ENCODE measurements around the gene RBMS3. TPM values are rescaled to one million over a fixed set of nuclear protein-coding genes. Genes with fewer than 3 reads are reported as not detected.

Gene RBMS3
- total and polyA plus RNA-seq, 2 experiments from 2014 or later, result 34.9 to 37.1 TPM

DNA sequence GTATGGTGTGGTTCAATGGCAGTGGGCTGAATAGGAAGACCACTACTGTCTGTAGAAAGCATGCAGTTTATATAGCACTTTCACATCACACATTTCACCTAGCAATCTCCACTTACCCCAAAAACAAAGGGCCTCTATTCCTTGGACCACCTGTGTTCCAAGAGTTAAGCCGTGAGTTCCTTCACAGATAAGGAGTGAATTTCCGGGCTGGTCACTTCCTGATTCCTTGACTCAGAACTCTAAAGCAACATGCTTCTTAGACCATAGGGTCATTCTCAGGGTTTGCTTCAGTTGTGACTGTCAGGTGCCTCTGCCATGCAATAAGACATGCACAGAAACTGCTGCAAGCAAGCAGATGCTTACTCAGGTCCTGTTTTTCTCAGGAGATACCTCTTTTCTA, 737.0 kb downstream of the RBMS3 start:
- no peaks in the 10 kb centered on the region for H3K27me3 ChIP-seq
- 46% methylated on average over 2 of the region's 2 CpGs for WGBS (ENCODE audit: low lambda C conversion rate, missing lambda C conversion rate)
- DNase-seq (ENCODE audit: low spot score), result peak; percentile 6

DNA sequence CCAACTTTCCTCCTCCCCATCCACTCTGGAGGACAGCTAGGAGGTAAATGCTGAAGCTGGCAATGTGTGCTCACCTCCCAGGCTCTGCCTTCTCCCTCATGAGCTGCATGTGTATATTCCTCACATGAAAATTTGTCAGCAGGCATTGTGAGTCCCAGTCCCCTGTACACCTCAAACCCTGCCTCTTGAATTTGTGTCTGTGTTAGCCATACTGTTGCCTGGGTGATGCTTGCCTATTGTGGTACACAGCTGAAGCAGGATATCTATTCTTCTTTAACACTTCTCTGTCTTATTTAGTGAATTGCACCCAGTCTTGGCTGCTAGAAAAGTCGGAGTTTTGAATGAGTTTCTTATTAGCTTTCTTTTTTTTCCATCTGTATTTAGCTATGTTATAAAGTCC, 739.5 kb downstream of the RBMS3 start:
- Histone ChIP-seq H3K79me2 (no peaks in the 10 kb centered on the region), H3K9me3 (ENCODE audit: low read depth) (no peaks in the 10 kb centered on the region), H3K4me1 (ENCODE audit: insufficient read depth) (no peaks in the 10 kb centered on the region), H3K27ac (no peak overlapping the region), H2AFZ (no peak overlapping the region), H3K27me3 (no peaks in the 10 kb centered on the region), H3K36me3 (replicated peaks; ENCODE audit: insufficient read depth, low read depth) (no peaks in the 10 kb centered on the region), H4K20me1 (ENCODE audit: insufficient read depth, poor library complexity, severe bottlenecking) (no peaks in the 10 kb centered on the region), H3K4me2 (no peak overlapping the region), H3K9me2 (replicated peaks; ENCODE audit: insufficient read depth) (no peaks in the 10 kb centered on the region), H3K4me3 (no peak overlapping the region)
- TF ChIP-seq EZH2phosphoT487 (IDR thresholded peaks at IDR 0.05; ENCODE audit: low read depth, severe bottlenecking, unreplicated experiment), result no peak
- TF ChIP-seq, protein P1, sequence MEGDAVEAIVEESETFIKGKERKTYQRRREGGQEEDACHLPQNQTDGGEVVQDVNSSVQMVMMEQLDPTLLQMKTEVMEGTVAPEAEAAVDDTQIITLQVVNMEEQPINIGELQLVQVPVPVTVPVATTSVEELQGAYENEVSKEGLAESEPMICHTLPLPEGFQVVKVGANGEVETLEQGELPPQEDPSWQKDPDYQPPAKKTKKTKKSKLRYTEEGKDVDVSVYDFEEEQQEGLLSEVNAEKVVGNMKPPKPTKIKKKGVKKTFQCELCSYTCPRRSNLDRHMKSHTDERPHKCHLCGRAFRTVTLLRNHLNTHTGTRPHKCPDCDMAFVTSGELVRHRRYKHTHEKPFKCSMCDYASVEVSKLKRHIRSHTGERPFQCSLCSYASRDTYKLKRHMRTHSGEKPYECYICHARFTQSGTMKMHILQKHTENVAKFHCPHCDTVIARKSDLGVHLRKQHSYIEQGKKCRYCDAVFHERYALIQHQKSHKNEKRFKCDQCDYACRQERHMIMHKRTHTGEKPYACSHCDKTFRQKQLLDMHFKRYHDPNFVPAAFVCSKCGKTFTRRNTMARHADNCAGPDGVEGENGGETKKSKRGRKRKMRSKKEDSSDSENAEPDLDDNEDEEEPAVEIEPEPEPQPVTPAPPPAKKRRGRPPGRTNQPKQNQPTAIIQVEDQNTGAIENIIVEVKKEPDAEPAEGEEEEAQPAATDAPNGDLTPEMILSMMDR (IDR thresholded peaks at IDR 0.05; ENCODE audit: poor library complexity), result no peak
- no peak for TF ChIP-seq EZH2 (IDR thresholded peaks at IDR 0.05; ENCODE audit: borderline replicate concordance)
- DNase-seq (ENCODE audit: low spot score), result no peak
- 79% methylated on average over 1 of the region's 1 CpG for WGBS (ENCODE audit: low lambda C conversion rate, missing lambda C conversion rate)

More for the DNA sequence above, 737.0 kb downstream of the RBMS3 start:
- H3K9me2 ChIP-seq (replicated peaks; ENCODE audit: insufficient read depth), result no peaks in the 10 kb centered on the region
- H4K20me1 ChIP-seq (ENCODE audit: insufficient read depth, poor library complexity, severe bottlenecking), result no peaks in the 10 kb centered on the region
- H3K4me3 ChIP-seq, result no peak overlapping the region
- no peak overlapping the region for H2AFZ ChIP-seq
- H3K79me2 ChIP-seq, result no peaks in the 10 kb centered on the region
- no peak overlapping the region for H3K27ac ChIP-seq
- TF ChIP-seq EZH2phosphoT487 (IDR thresholded peaks at IDR 0.05; ENCODE audit: low read depth, severe bottlenecking, unreplicated experiment), result no peak
- TF ChIP-seq, protein P1 (IDR thresholded peaks at IDR 0.05; ENCODE audit: poor library complexity), result no peak
- TF ChIP-seq EZH2 (IDR thresholded peaks at IDR 0.05; ENCODE audit: borderline replicate concordance), result no peak
- no peaks in the 10 kb centered on the region for H3K4me1 ChIP-seq (ENCODE audit: insufficient read depth)
- no peaks in the 10 kb centered on the region for H3K36me3 ChIP-seq (replicated peaks; ENCODE audit: insufficient read depth, low read depth)
- no peak overlapping the region for H3K4me2 ChIP-seq
- no peaks in the 10 kb centered on the region for H3K9me3 ChIP-seq (ENCODE audit: low read depth)

DNA sequence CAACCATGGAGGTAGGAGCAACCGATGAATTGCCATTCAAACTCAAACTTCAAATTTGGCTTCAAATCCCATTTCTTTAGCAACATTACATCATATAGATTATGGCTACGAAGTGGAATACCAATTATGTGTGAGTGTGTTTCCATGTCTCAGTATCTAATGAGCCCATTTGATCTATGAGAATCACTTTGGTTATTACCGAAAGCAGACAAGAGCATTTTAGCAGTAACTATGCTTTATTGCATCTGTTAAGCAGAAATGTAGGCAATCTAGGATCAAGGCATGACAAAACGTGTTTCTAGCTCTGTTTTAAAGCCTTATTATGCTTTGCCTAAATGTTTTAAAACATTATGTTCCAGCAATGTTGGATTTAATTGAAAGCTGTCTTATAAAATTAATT, 743.6 kb downstream of the RBMS3 start:
- H3K27ac ChIP-seq, result no peak overlapping the region
- TF ChIP-seq EZH2 (IDR thresholded peaks at IDR 0.05; ENCODE audit: borderline replicate concordance) (no peak), EZH2phosphoT487 (IDR thresholded peaks at IDR 0.05; ENCODE audit: low read depth, severe bottlenecking, unreplicated experiment) (no peak)
- TF ChIP-seq, protein P1 (IDR thresholded peaks at IDR 0.05; ENCODE audit: poor library complexity), result no peak
- H3K4me1 ChIP-seq (ENCODE audit: insufficient read depth), result no peaks in the 10 kb centered on the region
- 73% methylated on average over 4 of the region's 4 CpGs for WGBS (ENCODE audit: low lambda C conversion rate, missing lambda C conversion rate)
- H3K36me3 ChIP-seq (replicated peaks; ENCODE audit: insufficient read depth, low read depth), result no peaks in the 10 kb centered on the region
- H3K27me3 ChIP-seq, result no peaks in the 10 kb centered on the region
- no peaks in the 10 kb centered on the region for H3K79me2 ChIP-seq
- no peak overlapping the region for H3K4me3 ChIP-seq
- no peak overlapping the region for H2AFZ ChIP-seq
- no peak for DNase-seq (ENCODE audit: low spot score)
- no peak overlapping the region for H3K4me2 ChIP-seq
- no peaks in the 10 kb centered on the region for H3K9me2 ChIP-seq (replicated peaks; ENCODE audit: insufficient read depth)
- no peaks in the 10 kb centered on the region for H3K9me3 ChIP-seq (ENCODE audit: low read depth)
- no peaks in the 10 kb centered on the region for H4K20me1 ChIP-seq (ENCODE audit: insufficient read depth, poor library complexity, severe bottlenecking)

DNA sequence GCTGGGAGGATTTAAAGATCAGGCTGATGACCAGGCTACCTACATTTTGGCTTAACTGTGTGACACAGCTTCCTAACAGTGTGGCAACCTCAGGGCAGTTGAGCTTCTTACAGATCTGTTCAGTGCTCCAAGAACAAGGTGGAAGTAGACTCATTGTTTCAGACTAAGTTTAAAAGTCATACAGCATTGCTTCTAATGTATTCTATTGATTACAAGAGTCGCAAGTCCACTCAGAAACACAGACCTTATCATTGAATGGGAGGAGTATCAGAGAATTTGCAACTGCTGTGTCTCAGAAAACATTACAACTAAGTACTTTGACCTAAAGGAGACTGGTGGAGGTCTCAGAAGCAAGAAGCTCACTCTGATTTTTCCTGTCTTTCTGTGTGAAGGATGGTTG, 746.0 kb downstream of the RBMS3 start:
- H3K79me2 ChIP-seq, result no peaks in the 10 kb centered on the region
- H3K27me3 ChIP-seq, result no peaks in the 10 kb centered on the region
- no peaks in the 10 kb centered on the region for H3K9me2 ChIP-seq (replicated peaks; ENCODE audit: insufficient read depth)
- H3K4me1 ChIP-seq (ENCODE audit: insufficient read depth), result no peaks in the 10 kb centered on the region
- no peaks in the 10 kb centered on the region for H4K20me1 ChIP-seq (ENCODE audit: insufficient read depth, poor library complexity, severe bottlenecking)
- WGBS (ENCODE audit: low lambda C conversion rate, missing lambda C conversion rate), result 80% methylated on average over 1 of the region's 1 CpG
- no peak overlapping the region for H3K27ac ChIP-seq
- TF ChIP-seq EZH2 (IDR thresholded peaks at IDR 0.05; ENCODE audit: borderline replicate concordance) (no peak), EZH2phosphoT487 (IDR thresholded peaks at IDR 0.05; ENCODE audit: low read depth, severe bottlenecking, unreplicated experiment) (no peak)
- TF ChIP-seq, protein P1 (IDR thresholded peaks at IDR 0.05; ENCODE audit: poor library complexity), result no peak
- H2AFZ ChIP-seq, result no peak overlapping the region
- H3K36me3 ChIP-seq (replicated peaks; ENCODE audit: insufficient read depth, low read depth), result no peaks in the 10 kb centered on the region
- no peak overlapping the region for H3K4me2 ChIP-seq
- H3K9me3 ChIP-seq (ENCODE audit: low read depth), result no peaks in the 10 kb centered on the region
- no peak for DNase-seq (ENCODE audit: low spot score)
- H3K4me3 ChIP-seq, result no peak overlapping the region

Measured in hepatocyte (in vitro differentiated cells).